Upper lobe of right lung (tissue), 1 donor: ENCODE results near the gene APIP. TPM values are rescaled to one million over a fixed set of nuclear protein-coding genes. Genes with fewer than 3 reads are reported as not detected.
"Not testable (repeated sequence)": the region's sequence is repeated elsewhere in the genome, so short reads cannot be mapped to it uniquely, and the experiment has no call there.

ENCODE experiments used
- ATAC-seq: fragments of 200-7000 bp; cut with Tn5 transposase; one replicate; pipeline ENCODE4 v1.9.1; 2020; ENCODE audit warnings: mild to moderate bottlenecking, moderate library complexity
- DNase-seq: peaks from one replicate; pipeline ENCODE4 v3.0.0-alpha.2; 2020
- H3K27ac ChIP-seq: fragments of 200-600 bp; one replicate; pipeline ENCODE4 v1.8.0; 2022
- H3K27me3 ChIP-seq: fragments of 200-600 bp; one replicate; pipeline ENCODE4 v1.8.0; 2022; ENCODE audit warnings: mild to moderate bottlenecking
- H3K36me3 ChIP-seq: fragments of 200-600 bp; one replicate; pipeline ENCODE4 v1.8.0; 2022
- H3K4me1 ChIP-seq: fragments of 200-600 bp; one replicate; pipeline ENCODE4 v1.8.0; 2022
- H3K4me3 ChIP-seq: fragments of 200-600 bp; one replicate; pipeline ENCODE4 v1.8.0; 2022; ENCODE audit warnings: mild to moderate bottlenecking
- H3K9me3 ChIP-seq: fragments of 200-600 bp; one replicate; pipeline ENCODE4 v1.8.0; 2022
- intact Hi-C: fragments of 100-400 bp; cut with DNase I; formaldehyde crosslinking; loops from one replicate; pipeline ENCODE4 v1.11.0; 2022
- total RNA-seq: library from RNA; stranded (reverse); fragmentation: NEBNext Ultra II Directional; extraction: Animal tissue kit (Norgen Biotek cat#: 25700); gene quantifications from one replicate; pipeline ENCODE4 v1.2.1, GENCODE V29; 2021
- TF ChIP-seq, protein P1 (sequence below): fragments of 200-600 bp; IDR thresholded peaks from one replicate; pipeline ENCODE4 v1.8.0; 2022; ENCODE audit warnings: antibody characterized with exemption
- donor health status: DM: no; HTN: yes; CAD: no; lungs with severe emphysema.

Gene APIP
- total RNA-seq, 1 donor from 2014 or later: 26.5 TPM

- Histone ChIP-seq H3K27ac (no peak overlapping the region), H3K27me3 (no peaks in the 10 kb centered on the region), H3K4me1 (peaks cover 22% of the 10 kb centered on the region), H3K9me3 (no peaks in the 10 kb centered on the region), H3K4me3 (no peak overlapping the region), H3K36me3 (peaks cover 5% of the 10 kb centered on the region)
- intact Hi-C loops: no loop called here
- DNase-seq (no peak), ATAC-seq (no peak)
- TF ChIP-seq, protein P1, sequence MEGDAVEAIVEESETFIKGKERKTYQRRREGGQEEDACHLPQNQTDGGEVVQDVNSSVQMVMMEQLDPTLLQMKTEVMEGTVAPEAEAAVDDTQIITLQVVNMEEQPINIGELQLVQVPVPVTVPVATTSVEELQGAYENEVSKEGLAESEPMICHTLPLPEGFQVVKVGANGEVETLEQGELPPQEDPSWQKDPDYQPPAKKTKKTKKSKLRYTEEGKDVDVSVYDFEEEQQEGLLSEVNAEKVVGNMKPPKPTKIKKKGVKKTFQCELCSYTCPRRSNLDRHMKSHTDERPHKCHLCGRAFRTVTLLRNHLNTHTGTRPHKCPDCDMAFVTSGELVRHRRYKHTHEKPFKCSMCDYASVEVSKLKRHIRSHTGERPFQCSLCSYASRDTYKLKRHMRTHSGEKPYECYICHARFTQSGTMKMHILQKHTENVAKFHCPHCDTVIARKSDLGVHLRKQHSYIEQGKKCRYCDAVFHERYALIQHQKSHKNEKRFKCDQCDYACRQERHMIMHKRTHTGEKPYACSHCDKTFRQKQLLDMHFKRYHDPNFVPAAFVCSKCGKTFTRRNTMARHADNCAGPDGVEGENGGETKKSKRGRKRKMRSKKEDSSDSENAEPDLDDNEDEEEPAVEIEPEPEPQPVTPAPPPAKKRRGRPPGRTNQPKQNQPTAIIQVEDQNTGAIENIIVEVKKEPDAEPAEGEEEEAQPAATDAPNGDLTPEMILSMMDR: no peak
These were observed 5.0 kb upstream of the APIP start for GRCh38 chr11:34921156-34921555.

- TF ChIP-seq, protein P1: no peak
- H3K9me3 ChIP-seq: no peaks in the 10 kb centered on the region
These were observed 928 bp upstream of the APIP start for GRCh38 chr11:34916843-34917770.

DNA sequence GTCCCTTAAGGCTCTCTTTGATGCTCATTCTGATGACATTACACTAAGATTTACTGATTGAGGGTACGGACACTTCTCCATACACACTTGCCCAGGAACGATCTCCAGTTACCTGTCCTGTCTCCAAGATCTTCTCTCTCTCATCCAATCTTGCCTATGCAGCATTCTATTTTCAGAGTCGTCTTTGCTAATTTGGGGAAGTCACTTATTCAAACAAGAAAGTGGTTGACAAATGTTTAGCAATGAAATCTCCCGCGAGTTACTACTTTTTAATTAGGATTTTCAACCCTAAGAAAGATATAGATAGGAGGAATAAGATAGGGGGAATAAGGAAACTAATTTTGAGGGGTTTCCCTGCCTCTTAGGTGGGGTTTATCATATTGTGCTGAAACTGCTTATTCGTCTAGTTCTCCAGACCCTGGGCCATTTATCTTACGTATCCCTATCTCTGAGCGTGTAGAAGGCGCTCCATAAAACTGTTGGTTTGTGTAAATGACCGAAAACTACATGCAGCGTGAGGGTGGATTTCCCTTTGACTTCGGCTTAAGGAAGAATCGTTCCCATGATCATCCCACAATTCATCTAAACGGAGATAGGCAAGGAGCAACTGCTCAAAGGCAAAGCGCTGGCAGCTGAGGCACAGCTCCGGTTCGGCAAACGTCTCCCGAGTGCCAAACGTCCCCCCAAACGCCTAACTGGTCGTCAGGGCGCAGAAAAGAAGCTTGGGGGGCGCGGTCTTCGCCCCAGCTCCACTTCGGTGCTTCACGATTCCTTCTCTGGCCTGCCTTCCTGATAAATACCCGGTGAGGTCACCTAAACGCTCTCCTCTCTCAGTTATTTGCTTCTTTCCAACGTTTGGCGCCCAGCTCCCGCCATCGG lies 804 bp downstream of the APIP start:
- DNase-seq: no peak

More at GRCh38 chr11:34916843-34917770, 928 bp upstream of the APIP start:
- peak; percentile 21 for ATAC-seq
- Histone ChIP-seq H3K27ac (peak overlapping the region; percentile 92), H3K4me1 (peaks cover 30% of the 10 kb centered on the region), H3K4me3 (peak overlapping the region; percentile 78), H3K27me3 (no peaks in the 10 kb centered on the region), H3K36me3 (peaks cover 5% of the 10 kb centered on the region)
- DNase-seq: no peak
- intact Hi-C loops: no loop called here

DNA sequence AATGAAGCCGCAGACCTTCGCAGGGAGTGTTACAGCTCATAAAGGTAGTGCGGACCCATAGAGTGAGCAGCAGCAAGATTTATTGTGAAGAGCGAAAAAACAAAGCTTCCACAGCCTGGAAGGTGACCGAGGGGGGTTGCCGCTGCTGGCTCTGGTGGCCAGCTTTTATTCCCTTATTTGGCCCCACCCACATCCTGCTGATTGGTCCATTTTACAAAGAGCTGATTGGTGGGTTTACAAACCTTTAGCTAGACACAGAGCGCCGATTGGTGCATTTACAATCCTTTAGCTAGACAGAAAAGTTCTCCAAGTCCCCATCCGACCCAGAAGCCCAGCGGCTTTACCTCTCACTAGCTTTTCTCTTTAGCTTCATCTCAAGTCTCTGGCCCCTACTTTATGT lies 2.6 kb downstream of the APIP start:
- H3K9me3 ChIP-seq, intact Hi-C loops, H3K27ac ChIP-seq, H3K27me3 ChIP-seq, ATAC-seq, H3K36me3 ChIP-seq, DNase-seq, H3K4me3 ChIP-seq: not testable (repeated sequence)
- peaks cover 29% of the 10 kb centered on the region for H3K4me1 ChIP-seq

More for the DNA sequence above, 804 bp downstream of the APIP start:
- Histone ChIP-seq H3K4me1 (peaks cover 30% of the 10 kb centered on the region), H3K9me3 (no peaks in the 10 kb centered on the region), H3K27ac (peak overlapping the region; percentile 92), H3K27me3 (no peaks in the 10 kb centered on the region), H3K4me3 (peak overlapping the region; percentile 78), H3K36me3 (peaks cover 5% of the 10 kb centered on the region)
- TF ChIP-seq, protein P1: no peak
- no peak for ATAC-seq
- intact Hi-C loops: no loop called here

DNA sequence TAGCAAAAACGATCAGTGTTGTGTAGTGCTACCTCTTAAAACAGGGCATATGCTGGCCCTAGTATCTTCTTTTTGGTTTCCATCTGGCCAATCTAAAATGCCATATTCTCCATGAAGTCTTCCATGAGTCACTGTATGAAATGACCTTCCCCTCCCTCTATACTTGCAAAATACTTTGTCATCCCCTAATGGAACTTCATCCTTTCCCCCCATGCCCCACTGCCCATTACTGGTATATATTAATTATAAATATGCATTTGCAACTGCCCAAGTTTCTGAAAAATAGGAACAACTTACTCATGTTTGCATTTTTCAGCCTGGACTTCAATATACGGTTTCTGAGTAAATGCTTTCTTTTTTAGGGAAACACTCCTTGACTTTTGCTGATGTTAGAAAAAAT lies 4.5 kb downstream of the APIP start:
- Histone ChIP-seq H3K4me1 (peaks cover 14% of the 10 kb centered on the region), H3K9me3 (no peaks in the 10 kb centered on the region), H3K27me3 (no peaks in the 10 kb centered on the region), H3K4me3 (no peak overlapping the region), H3K27ac (no peak overlapping the region), H3K36me3 (no peaks in the 10 kb centered on the region)
- TF ChIP-seq, protein P1: no peak
- ATAC-seq: no peak
- intact Hi-C loops: no loop called here
- no peak for DNase-seq
